SK-N-SH treated with all-trans-retinoic acid at 6 μM for 48 hours (cell line): ENCODE data around the gene PJA2.

ENCODE experiments used
- ATAC-seq: fragments of 200-7000 bp; cut with Tn5 transposase; 3 replicates; pipeline ENCODE4 v1.9.1; 2020; ENCODE audit warnings: mild to moderate bottlenecking, moderate library complexity
- ARNTL ChIP-seq: fragments of 450-650 bp; formaldehyde crosslinking; IDR thresholded peaks from 2 replicates; pipeline ENCODE4 v1.5.0; 2020; ENCODE audit warnings: low read depth, mild to moderate bottlenecking, moderate library complexity, borderline replicate concordance
- BACH2 ChIP-seq: fragments of 250-450 bp; sonication (Bioruptor Pico); IDR thresholded peaks from 2 replicates; pipeline ENCODE4 v1.9.0; 2021; ENCODE audit warnings: mild to moderate bottlenecking, borderline replicate concordance
- CSDC2 ChIP-seq: fragments of 250-450 bp; sonication (Bioruptor Pico); IDR thresholded peaks from 2 replicates; pipeline ENCODE4 v1.5.0; 2020; ENCODE audit warnings: mild to moderate bottlenecking, moderate library complexity
- ESRRG ChIP-seq: fragments of 250-450 bp; sonication (Bioruptor Pico); IDR thresholded peaks from 2 replicates; pipeline ENCODE4 v1.6.1; 2021; ENCODE audit warnings: mild to moderate bottlenecking
- GLIS3 ChIP-seq: fragments of 250-450 bp; sonication (Bioruptor Pico); IDR thresholded peaks from 2 replicates; pipeline ENCODE4 v1.5.0; 2020; ENCODE audit warnings: mild to moderate bottlenecking, moderate library complexity
- ISL1 ChIP-seq: fragments of 250-450 bp; sonication (Bioruptor Pico); IDR thresholded peaks from 2 replicates; pipeline ENCODE4 v2.1.2; 2022; ENCODE audit warnings: mild to moderate bottlenecking, moderate library complexity
- PPARA ChIP-seq: fragments of 250-450 bp; sonication (Bioruptor Pico); IDR thresholded peaks from 2 replicates; pipeline ENCODE4 v1.5.0; 2020; ENCODE audit warnings: mild to moderate bottlenecking, borderline replicate concordance
- RARB ChIP-seq: fragments of 250-450 bp; sonication (Bioruptor Pico); IDR thresholded peaks from 2 replicates; pipeline ENCODE4 v1.8.0; 2021; ENCODE audit warnings: mild to moderate bottlenecking, moderate library complexity
- SNAI2 ChIP-seq: fragments of 250-450 bp; sonication (Bioruptor Pico); IDR thresholded peaks from 2 replicates; pipeline ENCODE4 v1.5.0; 2020; ENCODE audit warnings: mild to moderate bottlenecking, moderate library complexity
- TCF4 ChIP-seq: fragments of 250-450 bp; sonication (Bioruptor Pico); IDR thresholded peaks from 2 replicates; pipeline ENCODE4 v1.8.0; 2021; ENCODE audit warnings: mild to moderate bottlenecking, moderate library complexity, borderline replicate concordance
- TOX ChIP-seq: fragments of 250-450 bp; sonication (Bioruptor Pico); IDR thresholded peaks from 2 replicates; pipeline ENCODE4 v1.8.0; 2021; ENCODE audit warnings: mild to moderate bottlenecking, moderate library complexity, borderline replicate concordance
- TSHZ2 ChIP-seq: fragments of 250-450 bp; sonication (Bioruptor Pico); IDR thresholded peaks from 2 replicates; pipeline ENCODE4 v1.5.0; 2020; ENCODE audit warnings: mild to moderate bottlenecking, moderate library complexity
- ZC3H10 ChIP-seq: fragments of 250-450 bp; sonication (Bioruptor Pico); IDR thresholded peaks from 2 replicates; pipeline ENCODE4 v1.5.1; 2021; ENCODE audit warnings: mild to moderate bottlenecking, moderate library complexity
- ZFP3 ChIP-seq: fragments of 250-450 bp; sonication (Bioruptor Pico); IDR thresholded peaks from 2 replicates; pipeline ENCODE4 v1.5.0; 2020; ENCODE audit warnings: mild to moderate bottlenecking, moderate library complexity
- ZFP30 ChIP-seq: fragments of 450-650 bp; formaldehyde crosslinking; IDR thresholded peaks from 2 replicates; pipeline ENCODE4 v1.5.0; 2022; ENCODE audit warnings: mild to moderate bottlenecking, moderate library complexity
- ZNF565 ChIP-seq: fragments of 450-650 bp; formaldehyde crosslinking; conservative IDR thresholded peaks from 2 replicates; pipeline ENCODE4 v1.5.0; 2020; ENCODE audit warnings: low read depth, mild to moderate bottlenecking, moderate library complexity
- ZNF70 ChIP-seq: fragments of 450-650 bp; formaldehyde crosslinking; IDR thresholded peaks from 2 replicates; pipeline ENCODE4 v1.5.0; 2020; ENCODE audit warnings: mild to moderate bottlenecking, moderate library complexity
- ZNF8 ChIP-seq: fragments of 450-650 bp; formaldehyde crosslinking; IDR thresholded peaks from 2 replicates; pipeline ENCODE4 v1.5.0; 2020; ENCODE audit warnings: mild to moderate bottlenecking, moderate library complexity
- TF ChIP-seq, protein P1 (sequence below): fragments of 250-450 bp; sonication (Bioruptor Pico); IDR thresholded peaks from 2 replicates; pipeline ENCODE4 v1.8.0; 2020; ENCODE audit warnings: mild to moderate bottlenecking, moderate library complexity, borderline replicate concordance
- TF ChIP-seq, protein P2 (sequence below): fragments of 250-450 bp; sonication (Bioruptor Pico); IDR thresholded peaks from 2 replicates; pipeline ENCODE4 v1.5.1; 2020; ENCODE audit warnings: low read depth, mild to moderate bottlenecking, moderate library complexity
- TF ChIP-seq, protein P3 (sequence below): fragments of 250-450 bp; sonication (Bioruptor Pico); IDR thresholded peaks from 2 replicates; pipeline ENCODE4 v1.8.0; 2021; ENCODE audit warnings: low read depth, mild to moderate bottlenecking, moderate library complexity, borderline replicate concordance

Gene PJA2

GRCh38 chr5:109318455-109319108 lies 91.2 kb downstream of the PJA2 start:
- TF ChIP-seq BACH2 (no peak), ZFP3 (CRISPR knock-in tag) (no peak), TSHZ2 (CRISPR knock-in tag) (no peak), ZNF565 (CRISPR knock-in tag) (no peak), ZNF70 (CRISPR knock-in tag) (no peak), RARB (CRISPR knock-in tag) (no peak), ARNTL (CRISPR knock-in tag) (no peak), GLIS3 (no peak), SNAI2 (CRISPR knock-in tag) (no peak), TCF4 (no peak)
- TF ChIP-seq, protein P1, sequence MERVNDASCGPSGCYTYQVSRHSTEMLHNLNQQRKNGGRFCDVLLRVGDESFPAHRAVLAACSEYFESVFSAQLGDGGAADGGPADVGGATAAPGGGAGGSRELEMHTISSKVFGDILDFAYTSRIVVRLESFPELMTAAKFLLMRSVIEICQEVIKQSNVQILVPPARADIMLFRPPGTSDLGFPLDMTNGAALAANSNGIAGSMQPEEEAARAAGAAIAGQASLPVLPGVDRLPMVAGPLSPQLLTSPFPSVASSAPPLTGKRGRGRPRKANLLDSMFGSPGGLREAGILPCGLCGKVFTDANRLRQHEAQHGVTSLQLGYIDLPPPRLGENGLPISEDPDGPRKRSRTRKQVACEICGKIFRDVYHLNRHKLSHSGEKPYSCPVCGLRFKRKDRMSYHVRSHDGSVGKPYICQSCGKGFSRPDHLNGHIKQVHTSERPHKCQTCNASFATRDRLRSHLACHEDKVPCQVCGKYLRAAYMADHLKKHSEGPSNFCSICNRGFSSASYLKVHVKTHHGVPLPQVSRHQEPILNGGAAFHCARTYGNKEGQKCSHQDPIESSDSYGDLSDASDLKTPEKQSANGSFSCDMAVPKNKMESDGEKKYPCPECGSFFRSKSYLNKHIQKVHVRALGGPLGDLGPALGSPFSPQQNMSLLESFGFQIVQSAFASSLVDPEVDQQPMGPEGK (CRISPR knock-in tag), result no peak
- TF ChIP-seq, protein P2, sequence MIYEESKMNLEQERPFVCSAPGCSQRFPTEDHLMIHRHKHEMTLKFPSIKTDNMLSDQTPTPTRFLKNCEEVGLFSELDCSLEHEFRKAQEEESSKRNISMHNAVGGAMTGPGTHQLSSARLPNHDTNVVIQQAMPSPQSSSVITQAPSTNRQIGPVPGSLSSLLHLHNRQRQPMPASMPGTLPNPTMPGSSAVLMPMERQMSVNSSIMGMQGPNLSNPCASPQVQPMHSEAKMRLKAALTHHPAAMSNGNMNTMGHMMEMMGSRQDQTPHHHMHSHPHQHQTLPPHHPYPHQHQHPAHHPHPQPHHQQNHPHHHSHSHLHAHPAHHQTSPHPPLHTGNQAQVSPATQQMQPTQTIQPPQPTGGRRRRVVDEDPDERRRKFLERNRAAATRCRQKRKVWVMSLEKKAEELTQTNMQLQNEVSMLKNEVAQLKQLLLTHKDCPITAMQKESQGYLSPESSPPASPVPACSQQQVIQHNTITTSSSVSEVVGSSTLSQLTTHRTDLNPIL, result no peak
- no peak for ATAC-seq

DNA sequence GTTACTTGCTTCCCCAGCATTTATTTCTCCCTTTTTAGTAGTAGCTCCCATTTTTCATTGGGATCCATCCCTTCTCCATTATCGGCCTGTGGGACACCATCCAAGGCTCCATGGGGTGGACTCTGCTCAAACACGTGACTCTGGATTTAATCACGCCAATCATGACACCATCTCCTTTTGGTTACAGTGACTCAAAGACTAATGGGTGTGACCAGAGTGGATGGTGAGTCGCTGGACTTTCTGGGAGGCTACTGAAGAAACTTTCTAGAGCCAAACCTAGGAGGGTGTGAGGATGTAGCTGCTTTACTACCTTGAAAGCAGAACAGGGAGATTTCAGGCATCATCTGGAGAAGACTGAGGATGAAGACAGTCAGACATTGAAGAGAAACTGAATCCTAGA lies 93.1 kb downstream of the PJA2 start:
- ATAC-seq, result no peak
- TF ChIP-seq ZFP30 (CRISPR knock-in tag) (no peak), BACH2 (no peak), SNAI2 (CRISPR knock-in tag) (no peak), ARNTL (CRISPR knock-in tag) (no peak), ZNF70 (CRISPR knock-in tag) (no peak), ISL1 (CRISPR knock-in tag) (no peak), TOX (CRISPR knock-in tag) (no peak), ZNF8 (no peak), CSDC2 (CRISPR knock-in tag) (no peak), ESRRG (CRISPR knock-in tag) (no peak), TSHZ2 (CRISPR knock-in tag) (no peak), ZFP3 (CRISPR knock-in tag) (no peak), GLIS3 (no peak), TCF4 (no peak), ZNF565 (CRISPR knock-in tag) (no peak), PPARA (CRISPR knock-in tag) (no peak), ZC3H10 (no peak)
- TF ChIP-seq, protein P3, sequence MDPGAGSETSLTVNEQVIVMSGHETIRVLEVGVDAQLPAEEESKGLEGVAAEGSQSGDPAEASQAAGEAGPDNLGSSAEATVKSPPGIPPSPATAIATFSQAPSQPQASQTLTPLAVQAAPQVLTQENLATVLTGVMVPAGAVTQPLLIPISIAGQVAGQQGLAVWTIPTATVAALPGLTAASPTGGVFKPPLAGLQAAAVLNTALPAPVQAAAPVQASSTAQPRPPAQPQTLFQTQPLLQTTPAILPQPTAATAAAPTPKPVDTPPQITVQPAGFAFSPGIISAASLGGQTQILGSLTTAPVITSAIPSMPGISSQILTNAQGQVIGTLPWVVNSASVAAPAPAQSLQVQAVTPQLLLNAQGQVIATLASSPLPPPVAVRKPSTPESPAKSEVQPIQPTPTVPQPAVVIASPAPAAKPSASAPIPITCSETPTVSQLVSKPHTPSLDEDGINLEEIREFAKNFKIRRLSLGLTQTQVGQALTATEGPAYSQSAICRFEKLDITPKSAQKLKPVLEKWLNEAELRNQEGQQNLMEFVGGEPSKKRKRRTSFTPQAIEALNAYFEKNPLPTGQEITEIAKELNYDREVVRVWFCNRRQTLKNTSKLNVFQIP, result no peak
- TF ChIP-seq, all 23 proteins: peak for 0
